ENCODE results near the gene COL16A1. TPM values are rescaled to one million over a fixed set of nuclear protein-coding genes. Genes with fewer than 3 reads are reported as not detected.

COL16A1 gene
- total and polyA plus RNA-seq, 2 of the 13 experiments (the other 11 are each of a cell fraction or from before 2014, with no cell fraction given), result 4.3 to 12.2 TPM

DNA sequence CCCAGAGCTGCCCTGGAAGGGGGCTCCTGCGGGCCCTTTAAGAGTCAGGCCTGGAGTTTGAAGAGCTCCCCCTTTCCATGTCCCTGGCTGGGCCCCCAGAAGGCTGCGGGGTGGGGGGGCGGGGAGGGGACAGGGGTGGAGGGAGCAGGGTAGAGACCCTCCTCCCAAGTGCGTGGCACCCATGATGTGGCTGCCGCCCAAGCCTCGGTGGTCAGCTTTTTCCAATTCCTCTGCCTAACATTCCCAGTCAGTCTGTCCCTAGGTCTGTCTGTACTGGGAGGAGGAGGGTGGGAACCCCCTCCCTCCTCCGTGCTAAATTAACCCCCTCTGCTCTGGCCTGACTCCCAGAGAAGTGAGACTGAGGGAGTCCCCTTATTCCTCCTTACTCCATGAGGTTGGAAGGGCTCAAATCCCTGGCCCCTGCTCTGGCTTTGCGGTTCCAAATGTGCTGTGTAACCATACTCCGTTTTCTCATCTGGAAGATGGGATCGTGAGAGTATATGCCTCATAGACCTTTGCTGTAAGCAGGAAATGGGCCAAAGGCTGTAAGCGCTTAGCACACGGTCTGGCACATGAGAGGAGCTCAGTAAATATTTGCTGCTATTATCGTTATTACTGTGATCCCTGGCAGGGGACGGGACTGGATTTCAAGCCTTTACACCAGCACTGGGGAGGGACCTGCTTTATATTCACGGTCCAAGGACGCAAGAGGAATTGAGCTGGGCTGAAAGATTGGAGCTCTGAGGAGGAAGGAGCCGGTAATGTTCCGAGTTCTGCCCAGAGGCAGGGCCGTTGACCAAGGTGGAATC, 658 bp upstream of the COL16A1 start (continued):
- TF ChIP-seq ZNF777 (CRISPR knock-in tag; IDR thresholded peaks at IDR 0.05) (no peak), DMAP1 (CRISPR knock-in tag; IDR thresholded peaks at IDR 0.05) (0 out of 2 replicates have a peak, but pooled peaks have one; percentile 11), TBL1XR1 (IDR thresholded peaks at IDR 0.05; ENCODE audit: borderline replicate concordance, low read length, partially characterized antibody) (peak; percentile 34), ZNF605 (CRISPR knock-in tag; IDR thresholded peaks at IDR 0.05) (peak; percentile 83), PPARG (CRISPR knock-in tag; conservative IDR thresholded peaks at IDR 0.05) (peak; percentile 94), ZMYM3 (CRISPR knock-in tag; IDR thresholded peaks at IDR 0.05) (peak; percentile 92), ZSCAN29 (CRISPR knock-in tag; conservative IDR thresholded peaks at IDR 0.05) (0 out of 2 replicates have a peak, but pooled peaks have one; percentile 66), RCOR2 (CRISPR knock-in tag; IDR thresholded peaks at IDR 0.05) (peak; percentile 52; the same call in 1 of the 2 replicates), SPEN (CRISPR knock-in tag; IDR thresholded peaks at IDR 0.05; ENCODE audit: low read depth) (0 out of 2 replicates have a peak, but pooled peaks have one; percentile 22), HOXA3 (CRISPR knock-in tag; IDR thresholded peaks at IDR 0.05) (0 out of 2 replicates have a peak, but pooled peaks have one; percentile 14), ZMYM2 (CRISPR knock-in tag; IDR thresholded peaks at IDR 0.05) (peak; percentile 82), ZNF44 (CRISPR knock-in tag; IDR thresholded peaks at IDR 0.05) (no peak), TBX2 (CRISPR knock-in tag; IDR thresholded peaks at IDR 0.05; ENCODE audit: borderline replicate concordance) (peak; percentile 37; the same call in 1 of the 2 replicates), ZNF746 (CRISPR knock-in tag; IDR thresholded peaks at IDR 0.05) (0 out of 2 replicates have a peak, but pooled peaks have one; percentile 58), RXRB (CRISPR knock-in tag; IDR thresholded peaks at IDR 0.05; ENCODE audit: borderline replicate concordance) (peak; percentile 40; the same call in 1 of the 2 replicates), CREB1 (IDR thresholded peaks at IDR 0.05) (no peak), CREB1 (CRISPR knock-in tag; IDR thresholded peaks at IDR 0.05) (peak; percentile 67), ZNF670 (CRISPR knock-in tag; IDR thresholded peaks at IDR 0.05; ENCODE audit: borderline replicate concordance) (peak; percentile 34; the same call in 1 of the 2 replicates), FOXA1 (IDR thresholded peaks at IDR 0.05) (no peak), FOXA1 (CRISPR knock-in tag; IDR thresholded peaks at IDR 0.05) (0 out of 2 replicates have a peak, but pooled peaks have one; percentile 14)
- TF ChIP-seq, protein P1, sequence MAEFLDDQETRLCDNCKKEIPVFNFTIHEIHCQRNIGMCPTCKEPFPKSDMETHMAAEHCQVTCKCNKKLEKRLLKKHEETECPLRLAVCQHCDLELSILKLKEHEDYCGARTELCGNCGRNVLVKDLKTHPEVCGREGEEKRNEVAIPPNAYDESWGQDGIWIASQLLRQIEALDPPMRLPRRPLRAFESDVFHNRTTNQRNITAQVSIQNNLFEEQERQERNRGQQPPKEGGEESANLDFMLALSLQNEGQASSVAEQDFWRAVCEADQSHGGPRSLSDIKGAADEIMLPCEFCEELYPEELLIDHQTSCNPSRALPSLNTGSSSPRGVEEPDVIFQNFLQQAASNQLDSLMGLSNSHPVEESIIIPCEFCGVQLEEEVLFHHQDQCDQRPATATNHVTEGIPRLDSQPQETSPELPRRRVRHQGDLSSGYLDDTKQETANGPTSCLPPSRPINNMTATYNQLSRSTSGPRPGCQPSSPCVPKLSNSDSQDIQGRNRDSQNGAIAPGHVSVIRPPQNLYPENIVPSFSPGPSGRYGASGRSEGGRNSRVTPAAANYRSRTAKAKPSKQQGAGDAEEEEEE (CRISPR knock-in tag; IDR thresholded peaks at IDR 0.05; ENCODE audit: borderline replicate concordance), result no peak
- TF ChIP-seq, protein P2, sequence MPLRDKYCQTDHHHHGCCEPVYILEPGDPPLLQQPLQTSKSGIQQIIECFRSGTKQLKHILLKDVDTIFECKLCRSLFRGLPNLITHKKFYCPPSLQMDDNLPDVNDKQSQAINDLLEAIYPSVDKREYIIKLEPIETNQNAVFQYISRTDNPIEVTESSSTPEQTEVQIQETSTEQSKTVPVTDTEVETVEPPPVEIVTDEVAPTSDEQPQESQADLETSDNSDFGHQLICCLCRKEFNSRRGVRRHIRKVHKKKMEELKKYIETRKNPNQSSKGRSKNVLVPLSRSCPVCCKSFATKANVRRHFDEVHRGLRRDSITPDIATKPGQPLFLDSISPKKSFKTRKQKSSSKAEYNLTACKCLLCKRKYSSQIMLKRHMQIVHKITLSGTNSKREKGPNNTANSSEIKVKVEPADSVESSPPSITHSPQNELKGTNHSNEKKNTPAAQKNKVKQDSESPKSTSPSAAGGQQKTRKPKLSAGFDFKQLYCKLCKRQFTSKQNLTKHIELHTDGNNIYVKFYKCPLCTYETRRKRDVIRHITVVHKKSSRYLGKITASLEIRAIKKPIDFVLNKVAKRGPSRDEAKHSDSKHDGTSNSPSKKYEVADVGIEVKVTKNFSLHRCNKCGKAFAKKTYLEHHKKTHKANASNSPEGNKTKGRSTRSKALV (CRISPR knock-in tag; IDR thresholded peaks at IDR 0.05), result 0 out of 2 replicates have a peak, but pooled peaks have one; percentile 64
- TF ChIP-seq, protein P3, sequence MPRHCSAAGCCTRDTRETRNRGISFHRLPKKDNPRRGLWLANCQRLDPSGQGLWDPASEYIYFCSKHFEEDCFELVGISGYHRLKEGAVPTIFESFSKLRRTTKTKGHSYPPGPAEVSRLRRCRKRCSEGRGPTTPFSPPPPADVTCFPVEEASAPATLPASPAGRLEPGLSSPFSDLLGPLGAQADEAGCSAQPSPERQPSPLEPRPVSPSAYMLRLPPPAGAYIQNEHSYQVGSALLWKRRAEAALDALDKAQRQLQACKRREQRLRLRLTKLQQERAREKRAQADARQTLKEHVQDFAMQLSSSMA (CRISPR knock-in tag; IDR thresholded peaks at IDR 0.05), result 0 out of 2 replicates have a peak, but pooled peaks have one; percentile 13
- TF ChIP-seq, protein P4, sequence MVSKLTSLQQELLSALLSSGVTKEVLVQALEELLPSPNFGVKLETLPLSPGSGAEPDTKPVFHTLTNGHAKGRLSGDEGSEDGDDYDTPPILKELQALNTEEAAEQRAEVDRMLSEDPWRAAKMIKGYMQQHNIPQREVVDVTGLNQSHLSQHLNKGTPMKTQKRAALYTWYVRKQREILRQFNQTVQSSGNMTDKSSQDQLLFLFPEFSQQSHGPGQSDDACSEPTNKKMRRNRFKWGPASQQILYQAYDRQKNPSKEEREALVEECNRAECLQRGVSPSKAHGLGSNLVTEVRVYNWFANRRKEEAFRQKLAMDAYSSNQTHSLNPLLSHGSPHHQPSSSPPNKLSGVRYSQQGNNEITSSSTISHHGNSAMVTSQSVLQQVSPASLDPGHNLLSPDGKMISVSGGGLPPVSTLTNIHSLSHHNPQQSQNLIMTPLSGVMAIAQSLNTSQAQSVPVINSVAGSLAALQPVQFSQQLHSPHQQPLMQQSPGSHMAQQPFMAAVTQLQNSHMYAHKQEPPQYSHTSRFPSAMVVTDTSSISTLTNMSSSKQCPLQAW (CRISPR knock-in tag; IDR thresholded peaks at IDR 0.05), result peak; percentile 30; the same call in 1 of the 2 replicates
